PC-3 (cell line): ENCODE data around the gene MED6. TPM values are rescaled to one million over a fixed set of nuclear protein-coding genes. Genes with fewer than 3 reads are reported as not detected.
A peak's percentile ranks its signal among the peaks of the same experiment; 100 is the strongest.

ENCODE experiments used
- ATAC-seq: fragments of 200-7000 bp; cut with Tn5 transposase; 2 replicates; pipeline ENCODE4 v1.9.1; 2020; ENCODE audit warnings: mild to moderate bottlenecking, moderate library complexity
- BruUV-seq: library from RNA; stranded (reverse); fragments of 400-500 nt; replicated peaks from 2 replicates; lab custom pipeline; 2021; lab: Mats Ljungman, UMichigan
- CTCF ChIA-PET: fragments of 300-600 bp; sonication (Branson Sonifier 250); formaldehyde crosslinking; loops from one replicate; lab custom pipeline; 2022; ENCODE audit warnings: antibody characterized with exemption; lab: Charles Lee
- POLR2A ChIA-PET: fragments of 300-600 bp; sonication (Branson Sonifier 250); formaldehyde crosslinking; loops from one replicate; lab custom pipeline; 2022; ENCODE audit warnings: antibody characterized with exemption; ENCODE audit not compliant: unreplicated experiment; lab: Charles Lee
- DNase-seq: peaks from one replicate; pipeline ENCODE4 v3.0.0-alpha.2; 2015
- H2AFZ ChIP-seq: fragments of 300-600 bp; sonication (generic); 2 replicates; pipeline ENCODE4 v1.6.0; 2016; ENCODE audit warnings: antibody characterized with exemption, low read length
- H3F3A ChIP-seq: fragments of 300-600 bp; sonication (generic); one replicate; pipeline ENCODE4 v1.6.0; 2017; ENCODE audit warnings: antibody characterized with exemption, low read length, control low read depth, mild to moderate bottlenecking; ENCODE audit not compliant: unreplicated experiment
- H3K27ac ChIP-seq: fragments of 300-600 bp; sonication (generic); 2 replicates; pipeline ENCODE4 v1.5.1; 2016; ENCODE audit warnings: mild to moderate bottlenecking, low read length
- H3K27me3 ChIP-seq: fragments of 300-600 bp; sonication (generic); 2 replicates; pipeline ENCODE4 v1.6.1; 2016; ENCODE audit warnings: low read length, mixed read lengths
- H3K36me3 ChIP-seq: fragments of 300-600 bp; sonication (generic); 2 replicates; pipeline ENCODE4 v1.6.1; 2016; ENCODE audit warnings: low read depth, mixed run types, low read length, mixed read lengths
- H3K4me1 ChIP-seq: fragments of 300-600 bp; sonication (generic); 2 replicates; pipeline ENCODE4 v1.5.1; 2016; ENCODE audit warnings: low read length; ENCODE audit not compliant: insufficient read depth
- H3K4me2 ChIP-seq: fragments of 300-600 bp; sonication (generic); 2 replicates; pipeline ENCODE4 v1.6.0; 2016; ENCODE audit warnings: low read length
- H3K4me3 ChIP-seq: fragments of 300-600 bp; sonication (generic); 2 replicates; pipeline ENCODE4 v1.5.1; 2016; ENCODE audit warnings: mild to moderate bottlenecking, low read length, mixed read lengths
- H3K79me2 ChIP-seq: fragments of 300-600 bp; sonication (generic); 2 replicates; pipeline ENCODE4 v1.6.1; 2017; ENCODE audit warnings: low read length, mixed read lengths
- H3K9ac ChIP-seq: fragments of 300-600 bp; sonication (generic); 2 replicates; pipeline ENCODE4 v1.6.0; 2016; ENCODE audit warnings: mild to moderate bottlenecking, low read length
- H3K9me2 ChIP-seq: fragments of 300-600 bp; sonication (generic); replicated peaks from 2 replicates; pipeline ENCODE4 v1.6.1; 2016; ENCODE audit warnings: mixed run types, low read length, mixed read lengths
- H3K9me3 ChIP-seq: fragments of 300-600 bp; sonication (generic); 2 replicates; pipeline ENCODE4 v1.6.1; 2016; ENCODE audit warnings: low read length, mixed read lengths
- H4K20me1 ChIP-seq: fragments of 300-600 bp; sonication (generic); 2 replicates; pipeline ENCODE4 v1.6.1; 2016; ENCODE audit warnings: low read length, mixed read lengths
- CTCF ChIP-seq: fragments of 300-600 bp; sonication (generic); conservative IDR thresholded peaks from 2 replicates; pipeline ENCODE4 v1.5.1; 2017; ENCODE audit warnings: antibody characterized with exemption, low read depth, mild to moderate bottlenecking, low read length
- EZH2 ChIP-seq: fragments of 300-600 bp; sonication (generic); IDR thresholded peaks from one replicate; pipeline ENCODE4 v1.6.1; 2017; ENCODE audit warnings: antibody characterized with exemption, mild to moderate bottlenecking, low read length; ENCODE audit not compliant: unreplicated experiment
- EZH2phosphoT487 ChIP-seq: fragments of 300-600 bp; sonication (generic); IDR thresholded peaks from 2 replicates; pipeline ENCODE4 v1.6.1; 2018; ENCODE audit warnings: mild to moderate bottlenecking, antibody characterized with exemption, low read length, borderline replicate concordance
- intact Hi-C: fragments of 100-400 bp; cut with micrococcal nuclease; formaldehyde crosslinking; loops from 2 replicates; pipeline ENCODE4 v1.9.0; 2023
- total RNA-seq: library from RNA; depleted of rRNA; stranded (reverse); fragments of >200 nt; gene quantifications from 2 replicates; pipeline ENCODE4 v1.2.3, GENCODE V29; 2014

Gene MED6
- total RNA-seq, 1 experiment from 2014 or later: 37.8 TPM

- BruUV-seq: no TSS peak
- H3K9me2 ChIP-seq: no peaks in the 10 kb centered on the region
- intact Hi-C loops: no loop called here
These were observed 16.2 kb upstream of the MED6 start for GRCh38 chr14:70616646-70617045.

GRCh38 chr14:70611216-70611615 lies 10.8 kb upstream of the MED6 start:
- POLR2A ChIA-PET: no interaction called here
- DNase-seq (no peak), ATAC-seq (peak; percentile 14; the same call in 1 of the 2 replicates)
- Histone ChIP-seq H3K9me2 (no peaks in the 10 kb centered on the region), H3K4me3 (no peak overlapping the region), H3K79me2 (no peaks in the 10 kb centered on the region), H3K36me3 (no peaks in the 10 kb centered on the region), H3K27me3 (0 out of 2 replicates have a peak, but pooled peaks cover 21% of the 10 kb centered on the region), H3K9me3 (no peaks in the 10 kb centered on the region), H4K20me1 (no peaks in the 10 kb centered on the region), H3K9ac (no peak overlapping the region), H3K4me1 (peaks cover under 1% of the 10 kb centered on the region; the same call in 1 of the 2 replicates), H3F3A (no peaks in the 10 kb centered on the region), H2AFZ (no peak overlapping the region), H3K4me2 (no peak overlapping the region), H3K27ac (no peak overlapping the region)
- no TSS peak for BruUV-seq
- CTCF ChIA-PET: no interaction called here
- no peak for TF ChIP-seq EZH2
- TF ChIP-seq EZH2phosphoT487: no peak
- TF ChIP-seq CTCF: no peak
- intact Hi-C loops: no loop called here

More at GRCh38 chr14:70616646-70617045, 16.2 kb upstream of the MED6 start:
- Histone ChIP-seq H3K4me3 (no peak overlapping the region), H3K4me1 (peaks cover 15% of the 10 kb centered on the region), H3K27ac (no peak overlapping the region), H3K9me3 (no peaks in the 10 kb centered on the region), H3F3A (no peaks in the 10 kb centered on the region), H3K4me2 (no peak overlapping the region), H3K27me3 (no peaks in the 10 kb centered on the region), H3K9ac (no peak overlapping the region), H3K79me2 (no peaks in the 10 kb centered on the region), H4K20me1 (no peaks in the 10 kb centered on the region), H2AFZ (no peak overlapping the region), H3K36me3 (no peaks in the 10 kb centered on the region)
- ATAC-seq: no peak
- POLR2A ChIA-PET: interaction anchor here (0.5 kb wide), 1 partner anchor 13 kb away, joined by 5 read pairs; no protein-coding TSS in a partner anchor
- peak; percentile 61 for DNase-seq
- CTCF ChIA-PET: interaction anchor here (1.0 kb wide), 1 partner anchor 291 kb away, joined by 3 read pairs; the partner anchor contains the start of gene PCNX1
- TF ChIP-seq EZH2 (no peak), EZH2phosphoT487 (no peak), CTCF (no peak)

GRCh38 chr14:70602254-70602653 lies 1.8 kb upstream of the MED6 start:
- BruUV-seq: no TSS peak
- H3K4me3 ChIP-seq: no peak overlapping the region
- H3K79me2 ChIP-seq: peaks cover 33% of the 10 kb centered on the region
- H3K4me2 ChIP-seq: no peak overlapping the region
- H3K27ac ChIP-seq: no peak overlapping the region
- H3K4me1 ChIP-seq: peaks cover 17% of the 10 kb centered on the region
- H3F3A ChIP-seq: no peaks in the 10 kb centered on the region
- no peak overlapping the region for H3K9ac ChIP-seq
- H4K20me1 ChIP-seq: peaks cover 9% of the 10 kb centered on the region; the same call in 1 of the 2 replicates
- ATAC-seq: no peak
- H2AFZ ChIP-seq: no peak overlapping the region
- peaks cover 3% of the 10 kb centered on the region; the same call in 1 of the 2 replicates for H3K36me3 ChIP-seq
- POLR2A ChIA-PET: interaction anchor here (0.6 to 0.7 kb wide), 2 partner anchors 96 to 125 kb away, joined by 4 read pairs; no protein-coding TSS in a partner anchor
- intact Hi-C loops: no loop called here
- 0 out of 2 replicates have a peak, but pooled peaks cover 7% of the 10 kb centered on the region for H3K27me3 ChIP-seq
- CTCF ChIA-PET: no interaction called here
- H3K9me2 ChIP-seq: no peaks in the 10 kb centered on the region
- no peak for DNase-seq
- H3K9me3 ChIP-seq: no peaks in the 10 kb centered on the region
- TF ChIP-seq EZH2 (no peak), EZH2phosphoT487 (no peak), CTCF (no peak)
